ENCODE data around the gene TTI1. TPM values are rescaled to one million over a fixed set of nuclear protein-coding genes. Genes with fewer than 3 reads are reported as not detected.

Gene TTI1
- total and polyA plus RNA-seq, 2 of the 13 experiments (the other 11 are each of a cell fraction or from before 2014, with no cell fraction given) = 22.9 to 39.8 TPM

DNA sequence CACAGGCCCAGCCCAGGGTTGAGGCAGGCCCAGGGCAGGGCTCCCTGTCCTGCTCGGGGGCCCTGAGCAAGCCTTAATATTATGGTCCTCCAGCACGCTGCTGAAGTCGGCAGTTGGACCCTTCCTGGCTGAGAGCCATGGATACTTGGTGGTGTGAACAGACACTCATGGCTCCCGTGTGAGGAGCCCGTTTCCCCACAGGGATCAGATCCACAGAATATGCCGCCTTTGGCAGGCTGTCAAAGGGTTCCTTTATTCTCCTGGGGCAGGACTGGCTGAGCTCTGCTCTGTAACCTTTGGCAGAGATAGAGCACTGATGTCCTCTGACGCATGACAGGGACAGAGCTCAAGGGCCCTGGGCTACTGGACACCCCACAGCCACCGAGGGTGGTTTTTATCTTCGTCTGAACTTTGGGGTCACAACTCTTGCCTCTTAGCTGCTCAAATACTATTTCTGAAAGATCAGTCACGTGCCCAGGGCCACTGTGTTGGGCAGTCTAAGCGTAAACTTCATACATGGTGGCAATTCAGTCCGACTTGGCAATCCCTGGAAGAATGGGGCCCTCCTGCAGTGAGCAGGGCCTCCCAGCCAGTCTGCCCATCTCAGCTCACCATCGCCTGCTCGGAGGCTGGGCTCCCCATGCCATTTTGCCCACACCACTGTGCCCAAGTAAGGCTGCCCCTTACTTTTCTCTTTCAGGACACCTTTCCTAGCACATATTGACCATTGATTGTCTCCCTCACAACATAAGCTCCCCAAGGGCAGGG lies 49.1 kb downstream of the TTI1 start (continued):
- TF ChIP-seq, protein P1, sequence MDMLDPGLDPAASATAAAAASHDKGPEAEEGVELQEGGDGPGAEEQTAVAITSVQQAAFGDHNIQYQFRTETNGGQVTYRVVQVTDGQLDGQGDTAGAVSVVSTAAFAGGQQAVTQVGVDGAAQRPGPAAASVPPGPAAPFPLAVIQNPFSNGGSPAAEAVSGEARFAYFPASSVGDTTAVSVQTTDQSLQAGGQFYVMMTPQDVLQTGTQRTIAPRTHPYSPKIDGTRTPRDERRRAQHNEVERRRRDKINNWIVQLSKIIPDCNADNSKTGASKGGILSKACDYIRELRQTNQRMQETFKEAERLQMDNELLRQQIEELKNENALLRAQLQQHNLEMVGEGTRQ (IDR thresholded peaks at IDR 0.05; ENCODE audit: low read depth, low read length) = peak; percentile 32; the same call in 1 of the 2 replicates
- TF ChIP-seq, protein P1 (CRISPR knock-in tag; IDR thresholded peaks at IDR 0.05; ENCODE audit: borderline replicate concordance) = peak; percentile 85
- TF ChIP-seq AKAP8 (CRISPR knock-in tag; IDR thresholded peaks at IDR 0.05) (peak; percentile 83), ZNF878 (CRISPR knock-in tag; IDR thresholded peaks at IDR 0.05) (no peak), TSC22D2 (CRISPR knock-in tag; IDR thresholded peaks at IDR 0.05; ENCODE audit: borderline replicate concordance) (no peak), CBX2 (IDR thresholded peaks at IDR 0.05; ENCODE audit: low read depth, low read length) (no peak), CBX2 (CRISPR knock-in tag; IDR thresholded peaks at IDR 0.05; ENCODE audit: low read depth) (no peak), ZNF766 (CRISPR knock-in tag; IDR thresholded peaks at IDR 0.05; ENCODE audit: borderline replicate concordance) (no peak; the same call in 1 of the 2 replicates), RBAK (CRISPR knock-in tag; IDR thresholded peaks at IDR 0.05) (peak; percentile 76; the same call in 1 of the 2 replicates), TBX2 (CRISPR knock-in tag; IDR thresholded peaks at IDR 0.05; ENCODE audit: borderline replicate concordance) (peak; percentile 92), ZNF674 (CRISPR knock-in tag; IDR thresholded peaks at IDR 0.05; ENCODE audit: low read depth) (no peak), ONECUT2 (CRISPR knock-in tag; IDR thresholded peaks at IDR 0.05) (no peak), ZNF33B (CRISPR knock-in tag; IDR thresholded peaks at IDR 0.05) (no peak; the same call in 1 of the 2 replicates), KLF16 (CRISPR knock-in tag; IDR thresholded peaks at IDR 0.05) (0 out of 4 replicates have a peak, but pooled peaks of 1 of the 2 experiments have one; percentile 40), KDM5B (CRISPR knock-in tag; IDR thresholded peaks at IDR 0.05; ENCODE audit: borderline replicate concordance) (peak; percentile 44; the same call in 1 of the 2 replicates), GTF3A (CRISPR knock-in tag; conservative IDR thresholded peaks at IDR 0.05) (no peak), ZNF713 (CRISPR knock-in tag; IDR thresholded peaks at IDR 0.05) (no peak), CBX1 (IDR thresholded peaks at IDR 0.05; ENCODE audit: low read depth) (no peak)
- TF ChIP-seq, protein P2, sequence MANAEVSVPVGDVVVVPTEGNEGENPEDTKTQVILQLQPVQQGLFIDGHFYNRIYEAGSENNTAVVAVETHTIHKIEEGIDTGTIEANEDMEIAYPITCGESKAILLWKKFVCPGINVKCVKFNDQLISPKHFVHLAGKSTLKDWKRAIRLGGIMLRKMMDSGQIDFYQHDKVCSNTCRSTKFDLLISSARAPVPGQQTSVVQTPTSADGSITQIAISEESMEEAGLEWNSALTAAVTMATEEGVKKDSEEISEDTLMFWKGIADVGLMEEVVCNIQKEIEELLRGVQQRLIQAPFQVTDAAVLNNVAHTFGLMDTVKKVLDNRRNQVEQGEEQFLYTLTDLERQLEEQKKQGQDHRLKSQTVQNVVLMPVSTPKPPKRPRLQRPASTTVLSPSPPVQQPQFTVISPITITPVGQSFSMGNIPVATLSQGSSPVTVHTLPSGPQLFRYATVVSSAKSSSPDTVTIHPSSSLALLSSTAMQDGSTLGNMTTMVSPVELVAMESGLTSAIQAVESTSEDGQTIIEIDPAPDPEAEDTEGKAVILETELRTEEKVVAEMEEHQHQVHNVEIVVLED (CRISPR knock-in tag; IDR thresholded peaks at IDR 0.05; ENCODE audit: borderline replicate concordance) = peak; percentile 17; the same call in 1 of the 2 replicates
- TF ChIP-seq, protein P3, sequence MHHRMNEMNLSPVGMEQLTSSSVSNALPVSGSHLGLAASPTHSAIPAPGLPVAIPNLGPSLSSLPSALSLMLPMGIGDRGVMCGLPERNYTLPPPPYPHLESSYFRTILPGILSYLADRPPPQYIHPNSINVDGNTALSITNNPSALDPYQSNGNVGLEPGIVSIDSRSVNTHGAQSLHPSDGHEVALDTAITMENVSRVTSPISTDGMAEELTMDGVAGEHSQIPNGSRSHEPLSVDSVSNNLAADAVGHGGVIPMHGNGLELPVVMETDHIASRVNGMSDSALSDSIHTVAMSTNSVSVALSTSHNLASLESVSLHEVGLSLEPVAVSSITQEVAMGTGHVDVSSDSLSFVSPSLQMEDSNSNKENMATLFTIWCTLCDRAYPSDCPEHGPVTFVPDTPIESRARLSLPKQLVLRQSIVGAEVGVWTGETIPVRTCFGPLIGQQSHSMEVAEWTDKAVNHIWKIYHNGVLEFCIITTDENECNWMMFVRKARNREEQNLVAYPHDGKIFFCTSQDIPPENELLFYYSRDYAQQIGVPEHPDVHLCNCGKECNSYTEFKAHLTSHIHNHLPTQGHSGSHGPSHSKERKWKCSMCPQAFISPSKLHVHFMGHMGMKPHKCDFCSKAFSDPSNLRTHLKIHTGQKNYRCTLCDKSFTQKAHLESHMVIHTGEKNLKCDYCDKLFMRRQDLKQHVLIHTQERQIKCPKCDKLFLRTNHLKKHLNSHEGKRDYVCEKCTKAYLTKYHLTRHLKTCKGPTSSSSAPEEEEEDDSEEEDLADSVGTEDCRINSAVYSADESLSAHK (CRISPR knock-in tag; IDR thresholded peaks at IDR 0.05; ENCODE audit: borderline replicate concordance) = 0 out of 2 replicates have a peak, but pooled peaks have one; percentile 27

All from HepG2 (cell line).